H9 (cell line): Measurements from ENCODE around the gene ADGRD1. TPM values are rescaled to one million over a fixed set of nuclear protein-coding genes. Genes with fewer than 3 reads are reported as not detected.

Source experiments
- DNase-seq: peaks from one replicate; pipeline ENCODE4 v3.0.0-alpha.2; 2017
- H2AFZ ChIP-seq: one replicate; pipeline ENCODE4 v1.6.1; 2013; ENCODE audit warnings: mild to moderate bottlenecking, low read length, control low read depth, moderate library complexity
- H2AK5ac ChIP-seq: 2 replicates; pipeline ENCODE4 v1.6.1; 2013; ENCODE audit warnings: low read length, control low read depth, mixed read lengths; ENCODE audit not compliant: insufficient read length
- H2BK120ac ChIP-seq: one replicate; pipeline ENCODE4 v1.6.1; 2013; ENCODE audit warnings: low read depth, mild to moderate bottlenecking, low read length, control low read depth, inconsistent platforms; ENCODE audit not compliant: poor library complexity, severe bottlenecking
- H2BK12ac ChIP-seq: 2 replicates; pipeline ENCODE4 v1.6.1; 2013; ENCODE audit warnings: low read length, control low read depth, mixed read lengths, low read depth; ENCODE audit not compliant: insufficient read length
- H2BK15ac ChIP-seq: 2 replicates; pipeline ENCODE4 v1.6.1; 2013; ENCODE audit warnings: low read depth, low read length, control low read depth
- H2BK20ac ChIP-seq: one replicate; pipeline ENCODE4 v1.6.1; 2013; ENCODE audit warnings: low read depth, mild to moderate bottlenecking, low read length, control low read depth, inconsistent platforms; ENCODE audit not compliant: poor library complexity, severe bottlenecking
- H2BK5ac ChIP-seq: 2 replicates; pipeline ENCODE4 v1.6.1; 2013; ENCODE audit warnings: low read length, control low read depth, mixed read lengths; ENCODE audit not compliant: insufficient read length
- H3K14ac ChIP-seq: 2 replicates; pipeline ENCODE4 v1.6.1; 2013; ENCODE audit warnings: low read length, control low read depth; ENCODE audit not compliant: insufficient read depth
- H3K18ac ChIP-seq: 2 replicates; pipeline ENCODE4 v1.6.1; 2013; ENCODE audit warnings: low read depth, mild to moderate bottlenecking, mixed read lengths, low read length, control low read depth; ENCODE audit not compliant: insufficient read length
- H3K23ac ChIP-seq: 2 replicates; pipeline ENCODE4 v1.6.1; 2013; ENCODE audit warnings: low read length, control low read depth, mixed read lengths, low read depth; ENCODE audit not compliant: insufficient read length
- H3K23me2 ChIP-seq: 2 replicates; pipeline ENCODE4 v1.6.1; 2013; ENCODE audit warnings: low read depth, mild to moderate bottlenecking, mixed read lengths, low read length, control low read depth; ENCODE audit not compliant: insufficient read length, poor library complexity, severe bottlenecking
- H3K27ac ChIP-seq: 2 replicates; pipeline ENCODE4 v1.5.1; 2013; ENCODE audit warnings: low read length, control low read depth, mixed read lengths, low read depth; ENCODE audit not compliant: insufficient read length
- H3K27me3 ChIP-seq: 2 replicates; pipeline ENCODE4 v1.6.1; 2013; ENCODE audit warnings: low read length, control low read depth, inconsistent platforms; ENCODE audit not compliant: insufficient read depth
- H3K4ac ChIP-seq: 2 replicates; pipeline ENCODE4 v1.6.1; 2013; ENCODE audit warnings: low read depth, mild to moderate bottlenecking, control low read depth, inconsistent platforms, low read length, moderate library complexity
- H3K4me1 ChIP-seq: 2 replicates; pipeline ENCODE4 v1.6.1; 2013; ENCODE audit warnings: low read length, control low read depth, inconsistent platforms; ENCODE audit not compliant: insufficient read depth
- H3K4me2 ChIP-seq: 2 replicates; pipeline ENCODE4 v1.6.1; 2013; ENCODE audit warnings: low read length, control low read depth, mixed read lengths; ENCODE audit not compliant: insufficient read length, insufficient read depth
- H3K56ac ChIP-seq: 2 replicates; pipeline ENCODE4 v1.6.1; 2013; ENCODE audit warnings: low read depth, mild to moderate bottlenecking, mixed read lengths, low read length, control low read depth; ENCODE audit not compliant: insufficient read length
- H3K79me1 ChIP-seq: 2 replicates; pipeline ENCODE4 v1.6.1; 2013; ENCODE audit warnings: low read depth, mild to moderate bottlenecking, moderate library complexity, low read length, control low read depth, inconsistent platforms; ENCODE audit not compliant: insufficient read depth, poor library complexity, severe bottlenecking
- H3K79me2 ChIP-seq: 2 replicates; pipeline ENCODE4 v1.6.1; 2013; ENCODE audit warnings: low read length, control low read depth, inconsistent platforms; ENCODE audit not compliant: insufficient read depth
- H3K9ac ChIP-seq: 2 replicates; pipeline ENCODE4 v1.6.1; 2013; ENCODE audit warnings: low read length, control low read depth, mixed read lengths; ENCODE audit not compliant: insufficient read length; ENCODE audit errors: extremely low read depth
- H3K9me3 ChIP-seq: one replicate; pipeline ENCODE4 v1.6.1; 2013; ENCODE audit warnings: low read depth, low read length, inconsistent platforms; ENCODE audit not compliant: control insufficient read depth
- H3T11ph ChIP-seq: one replicate; pipeline ENCODE4 v1.6.1; 2013; ENCODE audit warnings: mild to moderate bottlenecking, low read length, control low read depth, inconsistent platforms
- H4K20me1 ChIP-seq: one replicate; pipeline ENCODE4 v1.6.1; 2013; ENCODE audit not compliant: control insufficient read depth, insufficient read length, insufficient read depth
- H4K5ac ChIP-seq: 2 replicates; pipeline ENCODE4 v1.6.1; 2013; ENCODE audit warnings: low read depth, mild to moderate bottlenecking, mixed read lengths, low read length, control low read depth; ENCODE audit not compliant: insufficient read length
- H4K8ac ChIP-seq: replicated peaks from 2 replicates; pipeline ENCODE4 v1.6.1; 2013; ENCODE audit warnings: low read length, control low read depth, mixed read lengths, low read depth; ENCODE audit not compliant: insufficient read length
- H4K91ac ChIP-seq: 2 replicates; pipeline ENCODE4 v1.6.1; 2013; ENCODE audit warnings: low read depth, mild to moderate bottlenecking, moderate library complexity, mixed read lengths, low read length, control low read depth; ENCODE audit not compliant: insufficient read length
- H3K27ac Mint-ChIP-seq, 3 experiments: 2 replicates in 2 of 3; 3 replicates in 1 of 3; pipeline ENCODE4 v1.8.0; 2020 to 2021; ENCODE audit warnings: mixed read lengths in 3 of 3, mild to moderate bottlenecking in 1 of 3, moderate library complexity in 1 of 3
- H3K27me3 Mint-ChIP-seq: 2 replicates; pipeline ENCODE4 v1.8.0; 2021; ENCODE audit warnings: low read depth, mild to moderate bottlenecking, moderate library complexity, mixed read lengths
- H3K36me3 Mint-ChIP-seq, 3 experiments: 2 replicates in 2 of 3; 3 replicates in 1 of 3; pipeline ENCODE4 v1.8.0; 2020 to 2021; ENCODE audit warnings: low read depth in 3 of 3, mixed read lengths in 3 of 3; ENCODE audit not compliant: insufficient read depth in 1 of 3
- H3K4me1 Mint-ChIP-seq, 2 experiments: 2 replicates each; pipeline ENCODE4 v1.8.0; 2020; ENCODE audit warnings: mixed read lengths in 2 of 2
- H3K4me3 Mint-ChIP-seq, 2 experiments: 2 replicates in 1 of 2; 3 replicates in 1 of 2; pipeline ENCODE4 v1.8.0; 2020 to 2021; ENCODE audit warnings: mild to moderate bottlenecking in 2 of 2, mixed read lengths in 2 of 2, moderate library complexity in 1 of 2
- H3K9me3 Mint-ChIP-seq, 2 experiments: 2 replicates in 1 of 2; 3 replicates in 1 of 2; pipeline ENCODE4 v1.8.0; 2020; ENCODE audit warnings: mild to moderate bottlenecking in 2 of 2, mixed read lengths in 2 of 2, moderate library complexity in 1 of 2
- CTCF ChIP-seq: fragments of 200-600 bp; sonication (generic); conservative IDR thresholded peaks from 3 replicates; pipeline ENCODE4 v1.8.0; 2021; ENCODE audit warnings: antibody characterized with exemption, mild to moderate bottlenecking
- WGBS: extraction: QIAGEN DNeasy Blood & Tissue Kit; methylation state at CpG from one replicate; pipeline ENCODE4 v1.1.7; 2013; ENCODE audit warnings: missing lambda C conversion rate, low lambda C conversion rate, mixed read lengths; ENCODE audit not compliant: insufficient read length; ENCODE audit errors: extremely low coverage; 5-methylcytosine and 5-hydroxymethylcytosine counted together
- total RNA-seq: library from RNA; stranded (reverse); gene quantifications from 2 replicates; pipeline ENCODE4 v1.2.1, GENCODE V29; 2021

ADGRD1 gene
- total RNA-seq, 1 experiment from 2014 or later, result 0.52 TPM

- H2BK5ac ChIP-seq, result no peak overlapping the region
- no peak overlapping the region for H4K5ac ChIP-seq
- WGBS, result no CpG with 5 or more reads among the region's 11 CpGs
- no peak overlapping the region for H2AK5ac ChIP-seq
- no peak overlapping the region for H2BK20ac ChIP-seq
- no peaks in the 10 kb centered on the region for H3K79me2 ChIP-seq
- H3K23ac ChIP-seq, result no peak overlapping the region
- H4K8ac ChIP-seq, result no peak overlapping the region
- H4K20me1 ChIP-seq, result no peaks in the 10 kb centered on the region
- Mint-ChIP-seq H3K36me3 (peaks cover 6 to 20% (median 16%) of the 10 kb centered on the region in 3 experiments), H3K4me1 (peaks cover 3 to 4% of the 10 kb centered on the region in 2 experiments; a peak in 3 of 4 replicates), H3K4me3 (no peak overlapping the region; a peak in 1 of 5 replicates), H3K27me3 (no peaks in the 10 kb centered on the region; the same call in 1 of the 2 replicates), H3K27ac (no peak overlapping the region), H3K9me3 (peaks cover 17 to 19% of the 10 kb centered on the region in 2 experiments)
- no peak overlapping the region; the same call in 1 of the 2 replicates for H3K14ac ChIP-seq
- no peak overlapping the region for H3T11ph ChIP-seq
- no peak overlapping the region for H3K56ac ChIP-seq
- H3K9ac ChIP-seq, result no peak overlapping the region
- H2BK12ac ChIP-seq, result no peak overlapping the region
- no peaks in the 10 kb centered on the region for H3K4me1 ChIP-seq
- no peaks in the 10 kb centered on the region for H3K23me2 ChIP-seq
- H3K4me2 ChIP-seq, result no peak overlapping the region
- H2BK15ac ChIP-seq, result no peak overlapping the region
- no peak overlapping the region for H2BK120ac ChIP-seq
- DNase-seq, result no peak
- no peak overlapping the region for H3K18ac ChIP-seq
- TF ChIP-seq CTCF, result no peak
- no peaks in the 10 kb centered on the region for H3K79me1 ChIP-seq
- no peak overlapping the region for H3K4ac ChIP-seq
- H4K91ac ChIP-seq, result no peak overlapping the region
- H3K9me3 ChIP-seq, result no peaks in the 10 kb centered on the region
- H3K27me3 ChIP-seq, result no peaks in the 10 kb centered on the region
- H3K27ac ChIP-seq, result no peak overlapping the region
- H2AFZ ChIP-seq, result no peak overlapping the region
Observed at GRCh38 chr12:131038159-131038558, 84.5 kb downstream of the ADGRD1 start.
